ENCODE data around the gene METTL27.
"Not testable (repeated sequence)": the region's sequence is repeated elsewhere in the genome, so short reads cannot be mapped to it uniquely, and the experiment has no call there.

The METTL27 gene

GRCh38 chr7:73799282-73800141, 42.8 kb downstream of the METTL27 start:
- DNase-seq (ENCODE audit: low read depth): no peak
- H3K4me3 ChIP-seq (ENCODE audit: control insufficient read depth, low read depth, low read length): no peak overlapping the region
- TF ChIP-seq CTCF (conservative IDR thresholded peaks at IDR 0.05; ENCODE audit: control insufficient read depth, insufficient read depth, low read depth, low read length): no peak

- not testable (repeated sequence) for DNase-seq (ENCODE audit: low read depth); H3K4me3 ChIP-seq (ENCODE audit: control insufficient read depth, low read depth, low read length)
These were observed 45.1 kb downstream of the METTL27 start for GRCh38 chr7:73797176-73797575.

- not testable (repeated sequence) for DNase-seq (ENCODE audit: low read depth); H3K4me3 ChIP-seq (ENCODE audit: control insufficient read depth, low read depth, low read length)
These were observed 45.7 kb downstream of the METTL27 start for GRCh38 chr7:73796656-73797055.

GRCh38 chr7:73795188-73795587, 47.1 kb downstream of the METTL27 start:
- not testable (repeated sequence) for H3K4me3 ChIP-seq (ENCODE audit: control insufficient read depth, low read depth, low read length); DNase-seq (ENCODE audit: low read depth)

- H3K4me3 ChIP-seq (ENCODE audit: control insufficient read depth, low read depth, low read length); DNase-seq (ENCODE audit: low read depth): not testable (repeated sequence)
These were observed 51.1 kb downstream of the METTL27 start for GRCh38 chr7:73791170-73791690.

GRCh38 chr7:73789051-73789450, 53.3 kb downstream of the METTL27 start:
- DNase-seq (ENCODE audit: low read depth): no peak
- no peak for TF ChIP-seq CTCF (conservative IDR thresholded peaks at IDR 0.05; ENCODE audit: control insufficient read depth, insufficient read depth, low read depth, low read length)
- H3K4me3 ChIP-seq (ENCODE audit: control insufficient read depth, low read depth, low read length): no peak overlapping the region

- DNase-seq (ENCODE audit: low read depth); H3K4me3 ChIP-seq (ENCODE audit: control insufficient read depth, low read depth, low read length): not testable (repeated sequence)
These were observed 54.6 kb downstream of the METTL27 start for GRCh38 chr7:73787786-73788048.

GRCh38 chr7:73786588-73786987, 55.7 kb downstream of the METTL27 start:
- no peak for TF ChIP-seq CTCF (conservative IDR thresholded peaks at IDR 0.05; ENCODE audit: control insufficient read depth, insufficient read depth, low read depth, low read length)
- no peak for DNase-seq (ENCODE audit: low read depth)
- H3K4me3 ChIP-seq (ENCODE audit: control insufficient read depth, low read depth, low read length): no peak overlapping the region

Measured in fibroblast of mammary gland (primary cell).